HG03521 (cell line): Measurements from ENCODE around the gene CAMK1D.
"Not testable (repeated sequence)": the region's sequence is repeated elsewhere in the genome, so short reads cannot be mapped to it uniquely, and the experiment has no call there.

Experiments
- ATAC-seq: cut with Tn5 transposase; IDR thresholded peaks from one replicate; pipeline ENCODE4 v1.9.1; 2021; ENCODE audit warnings: mild to moderate bottlenecking, moderate library complexity; ENCODE audit not compliant: unreplicated experiment

Gene CAMK1D

GRCh38 chr10:12489806-12490205 is 140.5 kb downstream of the CAMK1D start:
- no peak for ATAC-seq

GRCh38 chr10:12490963-12491362 is 141.6 kb downstream of the CAMK1D start:
- ATAC-seq, result no peak

GRCh38 chr10:12491491-12491890 is 142.1 kb downstream of the CAMK1D start:
- no peak for ATAC-seq

- ATAC-seq, result no peak
Observed at GRCh38 chr10:12492016-12492415, 142.7 kb downstream of the CAMK1D start.

- not testable (repeated sequence) for ATAC-seq
Observed at GRCh38 chr10:12497046-12497445, 147.7 kb downstream of the CAMK1D start.

GRCh38 chr10:12499076-12499986 is 150.0 kb downstream of the CAMK1D start:
- ATAC-seq, result no peak

GRCh38 chr10:12500381-12501303 is 151.3 kb downstream of the CAMK1D start:
- no peak for ATAC-seq

- ATAC-seq, result no peak
Observed at GRCh38 chr10:12501324-12501723, 152.0 kb downstream of the CAMK1D start.

GRCh38 chr10:12501841-12502525 is 152.6 kb downstream of the CAMK1D start:
- ATAC-seq, result no peak

- no peak for ATAC-seq
Observed at GRCh38 chr10:12502526-12503274, 153.4 kb downstream of the CAMK1D start.

- no peak for ATAC-seq
Observed at GRCh38 chr10:12503311-12503710, 154.0 kb downstream of the CAMK1D start.

GRCh38 chr10:12504176-12504575 is 154.8 kb downstream of the CAMK1D start:
- no peak for ATAC-seq

- ATAC-seq, result no peak
Observed at GRCh38 chr10:12504628-12505027, 155.3 kb downstream of the CAMK1D start.

GRCh38 chr10:12505683-12506082 is 156.3 kb downstream of the CAMK1D start:
- no peak for ATAC-seq

- ATAC-seq, result no peak
Observed at GRCh38 chr10:12507165-12507850, 158.0 kb downstream of the CAMK1D start.

GRCh38 chr10:12508165-12508564 is 158.8 kb downstream of the CAMK1D start:
- ATAC-seq, result no peak

- no peak for ATAC-seq
Observed at GRCh38 chr10:12509016-12509793, 159.9 kb downstream of the CAMK1D start.

- no peak for ATAC-seq
Observed at GRCh38 chr10:12509794-12510100, 160.4 kb downstream of the CAMK1D start.

- ATAC-seq, result no peak
Observed at GRCh38 chr10:12510501-12510941, 161.2 kb downstream of the CAMK1D start.
